ENCODE measurements around the gene MORN3. TPM values are rescaled to one million over a fixed set of nuclear protein-coding genes. Genes with fewer than 3 reads are reported as not detected.

The MORN3 gene
- total RNA-seq, 1 experiment from 2014 or later = 0.34 TPM

DNA sequence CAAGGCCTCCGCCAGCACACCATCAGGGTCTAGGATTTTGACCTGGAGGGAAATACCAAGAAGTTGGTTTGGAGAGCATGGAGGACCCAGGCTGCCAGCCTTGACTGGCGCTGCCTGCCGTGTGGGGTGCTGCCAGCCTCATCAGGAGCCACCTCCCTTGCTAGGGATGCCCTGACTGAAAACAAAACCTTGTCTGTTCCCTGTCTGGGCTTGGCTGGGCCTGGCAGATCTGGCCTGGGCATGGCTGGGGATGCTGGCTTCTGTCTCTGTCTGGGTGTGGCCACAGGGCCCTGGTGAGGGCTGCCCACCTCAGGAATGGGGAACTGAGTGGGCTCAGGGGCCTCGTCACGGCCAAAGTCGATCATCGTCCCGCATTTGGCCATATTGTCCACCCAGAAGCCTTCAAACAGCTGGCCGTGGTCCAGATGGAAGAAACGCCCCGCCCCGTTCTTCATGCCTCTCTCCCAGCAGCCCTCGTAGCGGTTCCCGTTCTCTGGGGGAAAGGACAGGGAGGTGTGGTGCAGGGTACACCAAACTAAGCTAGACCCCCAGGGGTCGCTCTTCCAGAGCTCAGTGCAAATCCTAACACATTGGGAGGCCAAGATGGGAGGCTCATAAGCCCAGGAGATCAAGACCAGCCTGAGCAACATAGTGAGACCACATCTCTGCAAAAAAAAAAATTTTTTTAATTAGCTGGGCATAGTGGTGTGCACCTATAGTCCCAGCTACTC, 16.5 kb downstream of the MORN3 start:
- Histone ChIP-seq H4K20me1 (ENCODE audit: insufficient read depth) (no peaks in the 10 kb centered on the region), H3K4me2 (ENCODE audit: low read length) (no peak overlapping the region), H3K27ac (ENCODE audit: low read depth, low read length) (no peak overlapping the region), H3K4me1 (ENCODE audit: control insufficient read depth in 1 of 2, insufficient read depth in 2 of 2, low read length in 2 of 2) (peaks cover 0 to 17% of the 10 kb centered on the region in 2 experiments; a peak in 2 of 4 replicates), H3K36me3 (ENCODE audit: control insufficient read depth in 1 of 2, insufficient read depth in 2 of 2, low read length in 2 of 2) (no peaks in the 10 kb centered on the region; a peak in 1 of 4 replicates), H3K9ac (ENCODE audit: low read length) (no peak overlapping the region), H3K9me2 (ENCODE audit: insufficient read depth) (no peaks in the 10 kb centered on the region), H3K9me3 (ENCODE audit: control insufficient read depth in 1 of 2, insufficient read depth in 1 of 2, low read depth in 1 of 2, low read length in 2 of 2) (no peaks in the 10 kb centered on the region), H2AFZ (ENCODE audit: low read depth, low read length, poor library complexity, severe bottlenecking) (no peak overlapping the region), H3K4me3 (replicated peaks in 1 of 2; ENCODE audit: low read depth in 1 of 2, low read length in 2 of 2) (no peak overlapping the region), H3K79me2 (ENCODE audit: insufficient read depth, low read length) (no peaks in the 10 kb centered on the region), H3K27me3 (ENCODE audit: insufficient read depth, low read length) (no peaks in the 10 kb centered on the region)
- ATAC-seq (0 out of 2 replicates have a peak, but pooled peaks have one; percentile 40), DNase-seq (ENCODE audit: low read depth, low spot score) (no peak)
- BruUV-seq (replicated peaks) = no TSS peak
- CTCF ChIA-PET = interaction anchor here (1.3 kb wide), 1 partner anchor 9 kb away, joined by 3 read pairs; no protein-coding TSS in a partner anchor
- TF ChIP-seq, protein P1, sequence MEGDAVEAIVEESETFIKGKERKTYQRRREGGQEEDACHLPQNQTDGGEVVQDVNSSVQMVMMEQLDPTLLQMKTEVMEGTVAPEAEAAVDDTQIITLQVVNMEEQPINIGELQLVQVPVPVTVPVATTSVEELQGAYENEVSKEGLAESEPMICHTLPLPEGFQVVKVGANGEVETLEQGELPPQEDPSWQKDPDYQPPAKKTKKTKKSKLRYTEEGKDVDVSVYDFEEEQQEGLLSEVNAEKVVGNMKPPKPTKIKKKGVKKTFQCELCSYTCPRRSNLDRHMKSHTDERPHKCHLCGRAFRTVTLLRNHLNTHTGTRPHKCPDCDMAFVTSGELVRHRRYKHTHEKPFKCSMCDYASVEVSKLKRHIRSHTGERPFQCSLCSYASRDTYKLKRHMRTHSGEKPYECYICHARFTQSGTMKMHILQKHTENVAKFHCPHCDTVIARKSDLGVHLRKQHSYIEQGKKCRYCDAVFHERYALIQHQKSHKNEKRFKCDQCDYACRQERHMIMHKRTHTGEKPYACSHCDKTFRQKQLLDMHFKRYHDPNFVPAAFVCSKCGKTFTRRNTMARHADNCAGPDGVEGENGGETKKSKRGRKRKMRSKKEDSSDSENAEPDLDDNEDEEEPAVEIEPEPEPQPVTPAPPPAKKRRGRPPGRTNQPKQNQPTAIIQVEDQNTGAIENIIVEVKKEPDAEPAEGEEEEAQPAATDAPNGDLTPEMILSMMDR (IDR thresholded peaks at IDR 0.05 in 2 of 3, conservative IDR thresholded peaks at IDR 0.05 in 1 of 3; ENCODE audit: borderline replicate concordance in 1 of 3, insufficient read depth in 1 of 3, low read depth in 2 of 3, low read length in 2 of 3) = 0 out of 6 replicates have a peak, but pooled peaks of 1 of the 3 experiments have one; percentile 9
- TF ChIP-seq CBX3 (IDR thresholded peaks at IDR 0.05; ENCODE audit: low read depth) = no peak
- POLR2A ChIA-PET = interaction anchor here (1.5 kb wide), 1 partner anchor 26 kb away, joined by 3 read pairs; the partner anchor contains the start of gene ORAI1
- intact Hi-C loops (cut with micrococcal nuclease) = no loop called here
- RAD21 ChIA-PET (ENCODE audit: low non-redundant PET in 1 of 2, low total read pairs in 2 of 2, uncharacterized antibody in 2 of 2, unreplicated experiment in 2 of 2) = no interaction called here

DNA sequence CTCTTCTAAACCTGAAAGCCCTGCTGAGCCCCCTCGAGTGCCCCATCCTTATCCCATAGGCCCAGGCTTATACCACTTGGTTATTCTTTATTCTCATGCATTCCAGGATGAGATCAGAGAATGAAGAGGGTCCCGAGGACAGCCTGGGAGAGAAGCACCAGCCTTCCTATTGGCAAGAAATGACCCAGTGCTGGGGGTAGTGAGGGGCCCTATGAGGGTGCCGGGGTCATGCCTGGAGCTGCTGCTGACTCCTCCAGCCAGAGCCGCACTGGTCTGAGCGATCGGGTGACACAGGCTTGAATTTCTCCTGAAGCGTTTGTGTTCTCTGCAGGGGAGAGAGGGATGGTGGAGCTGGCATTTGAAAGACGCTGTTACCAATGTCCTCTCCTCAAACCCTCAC, 18.1 kb downstream of the MORN3 start:
- intact Hi-C loops (cut with micrococcal nuclease) = no loop called here
- TF ChIP-seq, protein P2, sequence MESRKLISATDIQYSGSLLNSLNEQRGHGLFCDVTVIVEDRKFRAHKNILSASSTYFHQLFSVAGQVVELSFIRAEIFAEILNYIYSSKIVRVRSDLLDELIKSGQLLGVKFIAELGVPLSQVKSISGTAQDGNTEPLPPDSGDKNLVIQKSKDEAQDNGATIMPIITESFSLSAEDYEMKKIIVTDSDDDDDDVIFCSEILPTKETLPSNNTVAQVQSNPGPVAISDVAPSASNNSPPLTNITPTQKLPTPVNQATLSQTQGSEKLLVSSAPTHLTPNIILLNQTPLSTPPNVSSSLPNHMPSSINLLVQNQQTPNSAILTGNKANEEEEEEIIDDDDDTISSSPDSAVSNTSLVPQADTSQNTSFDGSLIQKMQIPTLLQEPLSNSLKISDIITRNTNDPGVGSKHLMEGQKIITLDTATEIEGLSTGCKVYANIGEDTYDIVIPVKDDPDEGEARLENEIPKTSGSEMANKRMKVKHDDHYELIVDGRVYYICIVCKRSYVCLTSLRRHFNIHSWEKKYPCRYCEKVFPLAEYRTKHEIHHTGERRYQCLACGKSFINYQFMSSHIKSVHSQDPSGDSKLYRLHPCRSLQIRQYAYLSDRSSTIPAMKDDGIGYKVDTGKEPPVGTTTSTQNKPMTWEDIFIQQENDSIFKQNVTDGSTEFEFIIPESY (IDR thresholded peaks at IDR 0.05; ENCODE audit: extremely low read depth, insufficient replicate concordance, low read length) = no peak
- TF ChIP-seq, protein P3, sequence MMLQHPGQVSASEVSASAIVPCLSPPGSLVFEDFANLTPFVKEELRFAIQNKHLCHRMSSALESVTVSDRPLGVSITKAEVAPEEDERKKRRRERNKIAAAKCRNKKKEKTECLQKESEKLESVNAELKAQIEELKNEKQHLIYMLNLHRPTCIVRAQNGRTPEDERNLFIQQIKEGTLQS (IDR thresholded peaks at IDR 0.05) = no peak
- TF ChIP-seq ELF1 (IDR thresholded peaks at IDR 0.05; ENCODE audit: borderline replicate concordance, low read depth) = no peak
- TF ChIP-seq SP1 (IDR thresholded peaks at IDR 0.05; ENCODE audit: low read depth) = no peak
- TF ChIP-seq, protein P4, sequence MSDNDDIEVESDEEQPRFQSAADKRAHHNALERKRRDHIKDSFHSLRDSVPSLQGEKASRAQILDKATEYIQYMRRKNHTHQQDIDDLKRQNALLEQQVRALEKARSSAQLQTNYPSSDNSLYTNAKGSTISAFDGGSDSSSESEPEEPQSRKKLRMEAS (IDR thresholded peaks at IDR 0.05) = no peak
- no peak for TF ChIP-seq SRF (IDR thresholded peaks at IDR 0.05; ENCODE audit: low read depth)
- H3K36me3 ChIP-seq (ENCODE audit: control insufficient read depth in 1 of 2, insufficient read depth in 2 of 2, low read length in 2 of 2) = no peaks in the 10 kb centered on the region; a peak in 1 of 4 replicates
- CTCF ChIA-PET = no interaction called here
- no peaks in the 10 kb centered on the region for H3K27me3 ChIP-seq (ENCODE audit: insufficient read depth, low read length)
- no TSS peak for BruUV-seq (replicated peaks)
- no peak for DNase-seq (ENCODE audit: low read depth, low spot score)
- H3K9me2 ChIP-seq (ENCODE audit: insufficient read depth) = no peaks in the 10 kb centered on the region
- H3K9me3 ChIP-seq (ENCODE audit: control insufficient read depth in 1 of 2, insufficient read depth in 1 of 2, low read depth in 1 of 2, low read length in 2 of 2) = no peaks in the 10 kb centered on the region
- POLR2A ChIA-PET = no interaction called here
- no peak for ATAC-seq
- H3K4me3 ChIP-seq (replicated peaks in 1 of 2; ENCODE audit: low read depth in 1 of 2, low read length in 2 of 2) = no peak overlapping the region
- no peaks in the 10 kb centered on the region for H3K79me2 ChIP-seq (ENCODE audit: insufficient read depth, low read length)
- no peaks in the 10 kb centered on the region for H4K20me1 ChIP-seq (ENCODE audit: insufficient read depth)
- no peak overlapping the region for H2AFZ ChIP-seq (ENCODE audit: low read depth, low read length, poor library complexity, severe bottlenecking)
- H3K4me2 ChIP-seq (ENCODE audit: low read length) = no peak overlapping the region
- peaks cover 0 to 12% of the 10 kb centered on the region in 2 experiments; a peak in 2 of 4 replicates for H3K4me1 ChIP-seq (ENCODE audit: control insufficient read depth in 1 of 2, insufficient read depth in 2 of 2, low read length in 2 of 2)
- no peak overlapping the region for H3K9ac ChIP-seq (ENCODE audit: low read length)
- H3K27ac ChIP-seq (ENCODE audit: low read depth, low read length) = no peak overlapping the region
- RAD21 ChIA-PET (ENCODE audit: low non-redundant PET in 1 of 2, low total read pairs in 2 of 2, uncharacterized antibody in 2 of 2, unreplicated experiment in 2 of 2) = no interaction called here
